Stimulated activated CD8-positive, alpha-beta memory T cell treated with anti-CD3 and anti-CD28 coated beads, Interleukin-7, amount 100 ng/mL, for 48 hours (primary cell): ENCODE results near the gene TMEM238.
"Not testable (repeated sequence)": the region's sequence is repeated elsewhere in the genome, so short reads cannot be mapped to it uniquely, and the experiment has no call there.

Source experiments
- DNase-seq, 2 donors: peaks; one replicate each; pipeline ENCODE4 v3.0.0-alpha.2; 2020; ENCODE audit warnings: low read depth in 1 of 2; ENCODE audit errors: extremely low read depth in 1 of 2

TMEM238 gene

DNA sequence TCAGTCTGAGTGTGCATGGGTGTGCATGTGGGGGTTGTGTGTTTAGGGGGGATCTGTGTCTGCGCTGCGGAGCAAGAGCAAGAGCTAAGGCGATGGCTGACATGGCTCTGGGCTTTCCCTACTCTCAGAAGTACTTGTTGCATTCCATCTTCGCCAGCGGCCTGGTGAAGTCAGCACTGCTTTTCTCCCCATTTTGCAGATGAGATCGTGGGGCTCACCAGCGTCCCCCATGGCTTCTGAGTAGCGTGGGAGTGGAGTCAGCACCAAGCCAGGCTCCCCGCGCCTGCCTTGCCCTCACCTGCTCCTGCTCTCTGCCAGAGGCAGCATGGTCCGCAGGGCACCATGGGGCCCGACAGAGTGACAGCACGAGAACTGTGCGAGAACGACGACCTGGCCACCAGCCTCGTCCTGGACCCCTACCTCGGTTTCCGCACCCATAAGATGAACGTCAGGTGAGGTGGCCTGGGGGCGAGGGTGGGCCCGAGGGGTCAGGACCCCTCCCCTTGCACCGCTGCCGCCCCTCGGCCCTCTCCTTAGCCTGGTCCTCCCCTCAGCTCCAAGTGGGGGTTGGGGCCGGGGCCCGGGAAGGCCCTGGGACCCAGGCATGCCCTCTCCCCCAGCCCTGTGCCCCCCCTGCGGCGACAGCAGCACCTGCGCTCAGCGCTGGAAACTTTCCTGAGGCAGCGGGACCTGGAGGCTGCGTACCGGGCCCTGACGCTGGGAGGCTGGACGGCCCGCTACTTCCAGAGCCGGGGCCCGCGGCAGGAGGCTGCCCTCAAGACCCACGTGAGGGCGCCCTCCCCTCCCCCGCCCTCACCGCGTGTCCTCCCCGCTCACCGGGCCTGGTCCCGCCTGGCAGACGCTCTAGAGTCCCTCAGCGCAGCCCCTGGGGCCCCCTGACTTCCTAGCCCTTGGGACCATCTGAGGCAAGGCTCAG is 42.2 kb downstream of the TMEM238 start:
- no peak for DNase-seq

GRCh38 chr19:55341171-55341588 is 42.9 kb downstream of the TMEM238 start:
- peak; percentile 50 to 71 for DNase-seq

GRCh38 chr19:55340784-55341147 is 43.3 kb downstream of the TMEM238 start:
- no peak for DNase-seq

GRCh38 chr19:55339889-55340783 is 44.0 kb downstream of the TMEM238 start:
- DNase-seq: no peak

- peak; percentile 100 for DNase-seq
Measured at GRCh38 chr19:55339105-55339888, 44.8 kb downstream of the TMEM238 start, which contains the start of gene KMT5C. KMT5C (plus strand) TSS chr19:55339876; CDS start chr19:55341937, 2,061 bp downstream.

DNA sequence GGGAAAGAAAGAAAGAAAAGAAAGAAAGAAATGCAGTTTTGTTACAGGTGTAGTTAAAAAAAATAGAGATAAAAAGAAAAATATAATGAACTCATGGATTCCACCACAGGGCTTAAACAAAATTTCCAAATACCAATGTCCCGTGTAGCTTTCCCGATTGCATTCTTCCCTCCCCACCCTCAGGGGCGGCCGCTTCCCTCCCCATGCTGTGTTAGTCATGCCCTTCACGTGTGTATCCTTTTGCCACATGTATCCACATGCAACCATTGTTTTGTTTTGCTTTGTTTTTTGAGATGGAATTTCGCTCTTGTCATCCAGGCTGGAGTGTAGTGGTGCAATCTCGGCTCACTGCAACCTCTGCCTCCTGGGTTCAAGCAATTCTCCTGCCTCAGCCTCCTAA is 48.0 kb downstream of the TMEM238 start:
- DNase-seq: no peak

DNA sequence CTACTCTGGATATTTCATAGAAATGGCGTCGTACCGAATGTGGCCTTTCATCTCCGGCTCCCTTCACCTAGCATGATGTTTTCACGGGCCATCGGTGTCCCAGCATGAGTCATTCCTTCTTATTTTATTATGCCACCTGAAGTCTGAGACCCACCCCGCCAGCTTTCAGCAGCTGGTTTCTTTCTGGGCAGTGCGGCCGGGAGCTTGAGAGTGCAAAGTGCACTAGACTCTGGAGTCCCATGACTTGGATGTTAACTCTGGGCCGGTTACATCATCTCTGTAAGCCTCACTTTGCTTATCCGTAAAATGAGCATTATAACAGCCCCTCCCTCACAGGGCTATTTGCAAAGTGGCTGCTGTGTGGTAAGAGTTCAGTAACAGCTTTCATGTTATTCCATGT is 50.2 kb downstream of the TMEM238 start:
- no peak for DNase-seq

DNA sequence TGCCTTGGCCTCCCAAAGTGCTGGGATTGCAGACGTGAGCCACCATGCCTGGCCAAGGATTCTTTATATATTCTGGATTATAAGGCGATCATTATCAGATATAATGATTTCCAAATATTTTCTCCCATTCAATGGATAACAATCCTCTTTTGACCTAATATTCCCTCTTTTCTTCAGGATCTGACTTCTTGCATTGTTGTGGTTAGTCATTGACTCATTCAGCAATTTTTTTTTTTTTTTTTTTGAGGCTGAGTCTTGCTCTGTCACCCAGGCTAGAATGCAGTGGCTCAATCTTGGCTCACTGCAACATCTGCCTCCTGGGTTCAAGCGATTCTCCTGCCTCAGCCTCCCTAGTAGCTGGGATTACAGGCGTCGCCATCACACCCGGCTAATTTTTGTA is 54.3 kb downstream of the TMEM238 start:
- DNase-seq: not testable (repeated sequence)
